GM19240 (cell line): Measurements from ENCODE around the gene GRIK1.

Source experiments
- DNase-seq: peaks from one replicate; pipeline ENCODE4 v3.0.0; 2011; ENCODE audit warnings: low spot score; ENCODE audit not compliant: insufficient read length

Gene GRIK1

DNA sequence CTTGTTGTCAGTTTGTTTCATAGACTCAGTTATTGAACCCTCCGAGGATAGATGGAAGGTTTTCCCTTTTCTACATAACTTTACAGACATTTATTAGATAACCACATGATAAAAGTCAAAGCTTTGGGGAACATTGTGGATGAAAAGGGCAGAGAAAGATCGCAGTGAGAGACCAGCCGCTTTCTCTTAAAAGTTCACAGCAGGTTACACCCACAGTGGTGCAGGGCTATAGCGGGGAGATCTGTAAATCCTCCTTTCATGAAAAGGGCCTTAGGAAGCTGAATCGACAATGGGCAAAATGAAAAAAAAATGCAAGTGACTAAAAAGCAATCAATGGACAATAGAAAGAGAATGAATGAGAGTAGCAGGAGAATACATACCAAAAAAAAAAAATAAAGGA, 218.6 kb downstream of the GRIK1 start:
- DNase-seq: no peak

DNA sequence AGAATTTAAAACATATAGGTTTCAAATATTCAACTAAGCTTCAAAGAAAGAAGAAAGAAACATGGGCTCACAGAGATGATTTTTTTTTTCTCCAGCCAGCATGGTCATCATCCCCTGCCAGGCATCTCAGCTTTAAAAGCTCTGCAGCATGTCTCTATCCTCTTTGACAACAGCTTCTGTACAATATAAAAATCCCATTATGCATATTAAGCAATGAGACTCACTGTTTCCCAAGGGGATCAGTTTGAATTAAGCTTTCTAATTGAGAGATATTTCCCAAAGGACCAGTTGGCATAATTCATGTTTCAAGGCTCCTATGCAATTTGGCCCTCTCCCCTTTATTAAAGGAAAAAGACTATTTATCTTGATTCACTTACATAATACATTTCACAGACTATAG, 220.3 kb downstream of the GRIK1 start:
- no peak for DNase-seq

DNA sequence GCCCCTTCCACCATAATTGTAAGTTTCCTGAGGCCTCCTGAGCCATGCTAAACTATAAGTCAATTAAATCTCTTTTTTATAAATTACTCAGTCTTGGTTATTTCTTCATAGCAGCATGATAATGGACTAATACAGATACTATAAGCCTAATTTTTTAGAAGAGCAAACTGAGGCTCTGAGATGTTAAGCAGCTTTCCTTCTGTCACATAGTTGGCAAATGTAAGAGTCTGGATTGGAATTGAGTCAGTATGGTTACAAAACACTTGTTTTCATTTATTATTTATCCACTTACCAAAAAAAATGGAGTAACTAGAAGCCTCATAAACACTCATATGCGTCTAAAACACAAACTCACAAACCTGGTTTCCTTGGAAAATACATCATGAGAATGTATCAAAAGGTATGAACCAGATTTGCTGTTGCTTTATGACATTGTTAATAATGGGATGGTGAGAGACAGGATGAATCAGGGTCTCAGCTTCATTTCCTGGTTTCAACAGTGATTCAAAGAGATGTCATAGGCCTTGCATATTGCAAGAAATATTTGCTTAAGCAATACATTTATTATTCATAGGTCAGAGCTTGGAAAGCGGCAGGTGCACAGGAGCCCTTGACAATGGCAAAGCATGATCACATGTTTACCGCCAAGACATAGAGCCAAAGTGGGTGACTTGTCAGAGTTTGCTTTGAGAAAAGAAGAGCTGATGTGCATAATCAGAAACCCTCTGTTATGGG, 221.5 kb downstream of the GRIK1 start:
- no peak for DNase-seq

DNA sequence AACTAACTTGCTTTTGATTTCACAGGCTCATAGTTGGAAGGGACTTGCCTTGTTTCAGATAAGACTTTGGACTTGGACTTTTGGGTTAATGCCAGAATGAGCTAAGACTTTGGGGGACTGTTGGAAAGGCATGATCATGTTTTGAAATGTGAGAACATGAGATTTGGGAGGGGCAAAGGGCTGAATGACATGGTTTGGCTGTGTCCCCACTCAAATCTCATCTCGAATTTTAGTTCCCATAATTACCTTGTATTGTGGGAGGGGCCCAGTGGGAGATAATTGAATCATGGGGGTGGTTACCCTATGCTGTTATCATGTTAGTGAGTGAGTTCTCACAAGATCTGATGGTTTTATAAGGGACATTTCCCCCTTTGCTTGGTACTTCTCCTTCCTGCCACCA, 222.1 kb downstream of the GRIK1 start:
- DNase-seq: no peak

DNA sequence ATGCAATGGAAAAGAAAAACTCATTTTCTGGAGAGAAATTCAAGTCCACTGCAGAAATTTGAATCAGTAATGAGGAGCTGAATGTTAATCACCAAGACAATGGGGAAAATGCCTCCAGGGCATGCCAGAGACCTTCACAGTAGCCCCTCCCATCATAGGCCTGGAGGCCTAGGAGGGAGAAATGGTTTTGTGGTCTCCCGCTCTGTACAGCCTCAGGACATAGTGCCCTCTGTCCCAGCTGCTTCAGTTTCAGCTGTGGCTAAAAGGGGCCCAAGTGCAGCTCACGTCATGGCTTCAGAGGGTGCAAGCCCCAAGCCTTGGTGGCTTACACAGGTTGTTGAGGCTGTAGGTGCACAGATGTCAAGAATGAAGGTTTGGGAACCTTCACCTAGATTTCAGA, 223.0 kb downstream of the GRIK1 start:
- DNase-seq: no peak

DNA sequence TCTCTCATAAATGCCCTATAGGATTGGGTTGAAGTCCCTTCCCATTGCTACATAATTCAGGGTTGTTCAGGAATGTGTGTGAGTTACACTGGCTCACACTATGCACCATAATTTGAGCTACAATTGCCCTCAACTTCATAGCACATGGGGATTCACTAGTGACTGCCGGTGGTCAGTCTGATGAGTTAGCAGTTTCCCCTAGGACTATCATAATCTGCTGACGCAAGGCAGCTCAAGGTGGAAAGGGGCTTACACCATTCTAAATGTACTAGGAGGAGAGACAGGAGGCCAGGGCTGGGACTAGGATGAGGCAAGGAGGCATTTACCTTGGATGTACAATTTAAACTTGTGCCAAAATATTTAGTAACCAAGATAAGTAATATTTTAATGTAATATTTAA, 224.7 kb downstream of the GRIK1 start:
- DNase-seq: no peak

DNA sequence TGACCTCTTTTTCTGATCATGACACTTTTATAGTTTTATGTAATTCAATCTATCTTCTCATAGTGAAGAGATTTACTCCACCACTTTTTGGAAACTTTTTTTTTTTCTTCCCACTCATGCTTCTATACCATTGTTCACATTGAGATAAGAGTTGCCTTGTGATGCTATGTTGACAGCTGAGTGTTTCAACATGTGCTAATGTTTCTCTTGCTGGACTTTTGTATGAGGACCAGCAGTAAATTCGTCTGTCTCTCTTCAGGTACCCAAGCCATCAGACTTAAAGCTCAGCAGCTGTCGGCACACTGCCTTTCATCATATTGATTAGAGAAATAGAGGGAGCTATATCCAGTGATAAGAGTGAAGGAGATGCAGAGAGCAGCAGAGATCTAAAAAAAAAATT, 227.0 kb downstream of the GRIK1 start:
- no peak for DNase-seq

DNA sequence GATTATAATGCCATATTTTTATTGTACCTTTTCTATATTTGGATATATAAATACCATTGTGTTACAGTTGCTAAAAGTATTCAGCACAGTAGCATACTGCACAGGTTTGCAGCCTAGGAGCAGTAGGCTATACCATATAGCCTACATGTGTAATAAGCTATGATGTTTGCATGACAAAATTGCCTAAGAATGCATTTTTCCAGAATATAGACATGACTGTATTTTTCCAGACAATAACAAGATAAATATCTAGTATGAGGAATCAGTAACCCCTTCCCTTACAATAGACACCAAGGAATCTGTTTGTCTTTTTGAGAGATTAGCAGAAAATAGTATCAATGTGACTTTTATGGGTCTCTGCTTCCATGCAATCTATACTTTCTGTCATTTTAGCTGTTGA, 228.6 kb downstream of the GRIK1 start:
- DNase-seq: no peak

DNA sequence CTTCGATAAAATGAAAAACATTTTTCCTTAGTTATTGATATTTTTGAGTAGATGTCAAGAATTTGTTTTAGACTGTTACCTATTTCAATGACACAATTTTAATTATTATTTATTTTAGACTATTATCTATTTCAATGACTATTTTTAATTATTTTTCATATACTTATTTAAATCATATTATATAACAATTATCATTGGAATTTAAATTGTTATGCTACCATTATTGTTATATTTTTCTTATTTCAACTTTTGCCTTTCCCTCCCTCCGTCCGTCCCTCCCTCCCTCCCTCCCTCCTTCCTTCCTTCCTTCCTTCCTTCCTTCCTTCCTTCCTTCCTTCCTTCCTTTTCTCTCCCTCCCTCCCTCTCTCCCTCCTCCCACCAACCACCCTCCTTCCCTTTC, 229.3 kb downstream of the GRIK1 start:
- DNase-seq: no peak

DNA sequence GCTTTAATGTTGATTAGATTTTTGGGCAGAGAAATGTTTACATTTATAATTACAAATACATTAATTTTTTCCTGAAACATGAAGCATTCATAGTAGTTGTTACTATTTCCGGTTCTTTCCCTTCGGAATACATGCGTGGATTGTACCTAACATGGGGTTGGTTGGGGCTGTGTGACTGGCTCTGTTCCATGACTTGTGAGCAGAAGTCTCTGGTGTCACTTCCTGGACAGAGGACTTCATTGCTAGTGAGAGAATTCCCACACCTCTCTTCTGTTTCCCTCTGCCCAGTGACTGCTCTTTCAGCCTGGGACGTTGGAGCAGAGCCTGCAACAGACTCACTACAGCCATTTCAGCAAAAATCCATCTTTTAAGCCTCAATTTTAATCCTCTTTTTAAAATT, 231.4 kb downstream of the GRIK1 start:
- no peak for DNase-seq

DNA sequence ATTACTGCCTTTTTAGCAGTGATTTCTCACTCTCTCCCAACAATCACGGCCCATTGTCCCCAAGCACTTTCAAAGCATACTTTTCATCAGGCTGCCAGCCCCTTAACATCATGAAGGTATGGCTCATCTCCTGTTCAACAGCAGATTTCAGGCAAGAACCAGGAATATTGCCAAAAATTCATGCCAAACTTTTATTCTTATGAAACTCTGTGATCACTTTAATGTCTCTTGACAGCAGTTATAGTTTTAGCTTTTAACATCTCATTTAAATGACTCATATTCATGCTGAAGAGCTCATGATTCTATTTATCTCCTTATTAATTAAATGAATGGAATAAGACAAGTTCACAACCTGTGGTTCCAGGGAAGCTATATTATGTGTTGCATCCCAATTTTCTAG, 235.1 kb downstream of the GRIK1 start:
- DNase-seq: no peak

DNA sequence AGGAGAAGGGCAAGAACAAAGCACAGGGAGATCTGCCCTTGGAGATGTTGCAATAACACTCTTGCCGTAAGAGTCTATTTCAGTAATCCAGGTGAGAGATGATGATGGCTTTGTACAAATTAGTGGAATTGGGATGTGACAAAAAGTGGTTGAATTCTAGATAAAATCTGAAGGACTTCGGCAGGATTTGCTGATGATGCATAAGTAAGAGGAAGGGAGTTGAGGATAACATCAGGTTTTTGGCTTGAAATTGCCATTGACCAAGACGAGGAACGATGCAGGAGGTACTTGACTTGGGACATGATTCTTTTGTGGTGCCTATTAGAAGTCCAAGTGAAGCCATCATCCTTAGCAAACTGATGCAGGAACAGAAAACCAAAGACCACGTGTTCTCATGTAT, 238.1 kb downstream of the GRIK1 start:
- DNase-seq: no peak

DNA sequence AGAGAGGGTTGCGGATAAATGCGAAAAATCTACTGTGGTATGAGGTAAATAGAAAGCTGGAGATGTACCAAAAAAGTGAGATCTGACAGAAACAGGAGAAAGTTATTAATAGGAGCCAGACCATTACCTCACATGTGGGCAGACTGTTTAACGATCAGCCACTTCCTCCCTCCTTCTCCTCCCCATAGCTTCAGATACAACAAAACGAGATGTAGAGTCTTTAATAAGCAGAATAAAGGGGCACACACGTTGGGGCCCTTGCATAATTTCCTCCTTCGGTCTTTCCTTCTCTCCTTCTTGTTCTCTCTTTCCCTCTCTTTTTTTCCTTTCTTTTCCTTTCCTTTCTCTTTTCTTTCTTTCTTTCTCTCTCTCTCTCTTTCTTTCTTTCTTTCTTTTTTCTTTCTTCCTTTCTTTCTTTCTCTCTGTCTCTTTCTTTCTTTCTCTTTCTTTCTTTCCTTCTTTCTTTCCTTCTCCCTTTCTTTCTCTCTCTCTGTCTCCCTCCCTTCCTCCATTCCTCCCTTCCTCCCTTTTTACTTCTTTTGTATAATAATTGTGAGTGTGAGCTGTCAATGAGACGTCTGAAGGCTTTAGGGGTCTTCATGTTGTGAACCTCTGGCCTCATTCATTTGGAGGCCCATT, 242.1 kb downstream of the GRIK1 start:
- DNase-seq: no peak

DNA sequence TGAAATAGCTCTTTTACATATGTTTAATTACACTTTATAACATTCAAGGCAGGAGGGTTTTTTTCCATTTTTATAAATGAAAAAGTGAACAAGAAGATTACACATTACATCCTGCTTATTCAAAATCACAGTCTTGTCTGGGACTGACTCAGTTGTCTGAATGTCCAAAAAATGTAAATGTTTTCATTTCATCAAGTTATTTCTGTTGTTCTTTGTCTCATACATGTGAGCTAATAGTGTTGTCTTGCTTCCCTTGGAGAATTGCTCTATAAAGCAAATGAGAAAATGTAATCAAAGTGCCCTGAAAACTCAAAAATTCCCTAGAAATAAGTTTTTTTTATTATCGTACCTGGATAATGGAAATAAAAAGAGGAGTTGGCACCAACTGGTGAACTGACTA, 242.9 kb downstream of the GRIK1 start:
- no peak for DNase-seq

DNA sequence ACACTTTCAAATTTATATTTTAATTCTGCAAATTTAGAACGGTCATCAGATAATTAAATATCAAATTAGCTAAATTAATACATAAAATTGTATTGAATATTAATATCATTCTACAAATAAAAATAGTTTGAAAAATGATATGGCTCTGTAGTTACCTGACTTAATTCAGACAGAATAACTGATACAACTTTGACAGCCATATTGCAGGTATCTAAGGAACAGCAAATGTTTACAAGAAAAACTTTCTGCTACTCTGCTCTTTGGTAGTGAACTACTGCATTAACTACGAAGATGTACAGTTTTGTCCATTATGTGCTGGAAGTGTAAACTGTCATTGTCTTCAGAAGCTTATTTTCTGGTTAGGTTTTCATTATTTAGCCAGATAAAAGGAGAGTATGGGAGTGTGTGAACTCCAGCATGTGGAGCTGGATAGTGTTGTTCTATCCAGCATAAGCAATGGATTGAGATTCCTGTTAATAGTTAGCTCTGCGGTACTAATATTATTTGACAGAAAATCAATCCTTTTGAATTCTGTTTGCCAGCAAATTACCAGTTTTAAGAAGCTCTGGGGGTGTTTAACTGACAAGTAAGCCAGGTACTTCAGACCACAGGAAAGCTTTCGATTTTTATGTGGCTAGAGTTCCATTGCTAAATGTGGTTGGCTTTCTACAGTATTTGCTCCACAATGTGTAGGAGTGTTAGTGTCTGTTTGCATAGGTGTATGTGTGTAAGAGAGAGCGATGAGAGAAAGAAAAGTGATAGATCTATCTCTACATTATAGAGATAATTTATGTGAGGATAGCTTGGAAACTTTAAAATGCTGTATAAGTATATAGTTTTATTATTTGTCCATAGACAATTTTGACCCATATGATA, 247.9 kb downstream of the GRIK1 start:
- no peak for DNase-seq

DNA sequence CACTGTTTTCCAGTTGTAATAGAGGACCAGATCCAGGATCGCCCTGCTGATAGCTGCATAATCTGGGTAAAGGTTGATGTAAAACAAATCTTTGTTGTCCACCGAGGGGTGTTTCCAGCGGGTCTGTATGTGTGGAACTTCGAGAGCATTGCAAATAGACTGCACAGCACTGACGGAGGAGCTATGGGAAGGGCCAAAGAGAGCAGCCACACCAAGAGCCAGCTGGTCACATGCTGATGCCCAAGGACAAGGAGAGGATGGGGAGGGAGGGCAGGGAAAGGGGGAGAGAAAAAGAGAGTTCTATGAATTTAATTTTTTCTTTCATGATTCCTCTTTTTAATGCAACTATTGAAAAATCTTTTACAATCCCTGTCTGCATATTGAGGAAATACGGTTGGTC, 250.0 kb downstream of the GRIK1 start:
- DNase-seq: no peak

DNA sequence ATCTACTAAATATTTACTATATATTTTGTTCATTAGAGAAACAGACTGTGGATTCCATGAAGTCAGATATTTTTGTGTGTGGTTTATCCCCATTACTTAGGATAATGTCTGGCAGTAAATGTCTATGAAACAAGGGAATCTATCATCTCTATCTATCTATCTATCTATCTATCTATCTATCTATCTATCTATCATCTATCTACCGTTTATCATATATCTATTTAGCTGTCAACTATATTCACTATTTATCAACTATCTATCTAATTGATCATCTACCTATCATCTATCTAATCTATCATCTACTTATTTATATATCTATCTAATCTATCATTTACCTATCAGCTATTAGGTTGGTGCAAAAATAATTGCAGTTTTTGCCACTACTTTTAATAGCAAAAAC, 255.7 kb downstream of the GRIK1 start:
- DNase-seq: no peak

DNA sequence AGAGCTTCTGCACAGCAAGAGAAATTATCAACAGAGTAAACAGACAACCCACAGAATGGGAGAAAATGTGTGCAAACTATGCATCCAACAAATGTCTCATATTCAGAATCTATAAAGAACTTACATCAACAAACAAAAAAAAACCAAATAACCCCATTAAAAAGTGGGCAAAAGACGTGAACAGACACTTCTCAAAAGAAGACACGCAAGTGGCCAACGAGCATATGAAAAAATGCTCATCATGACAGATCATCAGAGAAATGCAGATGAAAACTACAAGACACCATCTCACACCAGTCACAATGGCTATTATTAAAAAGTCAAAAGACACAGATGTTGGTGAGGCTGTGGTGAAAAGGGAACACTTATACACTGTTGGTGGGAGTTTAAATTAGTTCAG, 257.0 kb downstream of the GRIK1 start:
- DNase-seq: no peak

DNA sequence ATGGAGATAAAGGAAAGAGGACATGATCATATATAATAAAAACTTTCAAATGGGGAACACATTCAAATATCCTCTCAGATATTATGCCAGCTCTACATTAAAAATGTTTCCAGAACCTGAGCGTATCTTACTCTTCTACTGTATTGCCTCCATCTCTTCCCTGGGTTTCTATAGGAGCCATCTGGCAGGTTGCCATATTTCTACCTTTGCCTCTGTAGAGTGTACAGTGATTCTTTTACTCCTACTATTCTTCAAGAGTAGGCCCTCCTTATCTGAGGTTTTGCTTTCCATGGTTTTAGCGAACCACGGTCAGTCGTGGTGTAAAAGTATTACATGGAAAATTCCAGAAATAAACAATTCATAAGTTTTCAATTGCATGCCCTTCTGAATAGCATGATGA, 259.5 kb downstream of the GRIK1 start:
- no peak for DNase-seq

DNA sequence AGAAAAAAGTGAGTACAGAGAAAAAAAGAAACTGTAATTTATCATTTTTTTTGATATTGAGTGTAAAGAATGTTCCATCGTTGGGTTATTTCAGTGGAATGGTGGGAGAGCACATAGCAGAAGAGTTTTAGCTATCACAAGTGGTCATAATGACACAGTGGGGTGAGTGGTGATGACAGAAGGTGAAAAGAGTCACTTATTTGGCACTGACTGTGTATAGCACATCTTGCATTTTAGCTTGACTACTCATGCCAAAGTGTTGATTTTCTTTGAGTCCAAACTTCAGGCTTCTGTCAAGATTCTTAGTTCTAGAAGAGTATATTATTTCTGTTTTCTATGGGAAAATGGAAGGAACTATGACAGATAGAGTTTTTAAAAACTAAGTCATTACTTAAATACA, 261.2 kb downstream of the GRIK1 start:
- DNase-seq: no peak

DNA sequence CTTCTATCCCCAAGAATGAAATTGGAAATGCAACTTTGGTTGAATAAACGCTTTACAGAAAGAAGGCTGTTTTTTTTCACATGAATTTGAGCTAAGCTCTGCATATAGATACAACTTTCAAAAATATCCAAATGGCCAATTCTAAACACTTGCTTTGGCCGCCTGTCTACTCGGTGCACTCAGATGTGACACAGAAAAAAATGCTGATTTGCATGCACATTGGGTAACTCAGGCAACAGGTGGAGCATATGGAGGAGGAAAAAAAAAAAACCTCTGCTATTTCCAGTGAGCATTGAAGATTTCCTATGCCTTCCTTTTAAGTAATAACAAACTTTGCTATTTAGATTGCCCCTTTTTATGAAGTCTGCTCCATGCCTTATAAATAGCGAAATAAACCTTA, 262.5 kb downstream of the GRIK1 start:
- DNase-seq: no peak

DNA sequence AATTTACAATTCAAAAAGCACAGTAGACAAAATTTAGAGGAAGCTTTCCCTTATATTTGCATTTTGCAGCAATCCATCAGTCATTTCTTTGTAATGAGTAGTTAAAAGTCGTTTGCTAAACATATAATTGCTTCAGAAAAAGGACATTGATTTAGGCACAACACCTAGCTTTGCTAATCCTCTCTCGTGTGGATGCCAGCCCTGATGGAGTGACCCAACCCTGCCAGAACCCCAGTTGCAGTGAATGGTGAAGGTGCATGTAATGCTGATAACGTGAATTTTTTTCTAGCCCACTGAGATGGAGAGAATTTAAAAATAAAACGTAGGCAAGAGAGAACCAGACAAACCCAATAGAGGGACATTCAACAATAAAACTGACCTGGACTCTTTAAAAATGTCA, 263.4 kb downstream of the GRIK1 start:
- no peak for DNase-seq

DNA sequence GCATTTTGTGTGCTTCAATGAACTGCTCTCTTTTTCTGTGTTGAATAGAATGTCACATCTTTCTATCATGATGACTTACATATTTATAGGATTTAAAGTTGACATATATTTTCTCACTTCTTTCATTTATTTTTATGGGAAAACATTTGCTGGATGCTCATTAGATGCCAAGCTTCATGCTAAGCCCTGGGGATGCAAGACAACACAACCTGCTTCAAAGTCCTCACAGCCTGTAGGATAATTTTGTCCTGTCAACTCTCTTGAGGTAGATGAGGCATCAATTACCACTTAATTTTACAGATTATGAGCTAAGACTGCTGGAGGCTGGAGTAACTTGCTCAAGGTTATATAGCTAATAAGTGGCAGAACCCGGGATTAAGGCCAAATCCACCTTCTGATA, 264.3 kb downstream of the GRIK1 start:
- no peak for DNase-seq
